T-cell (primary cell): ENCODE results near the gene EMP3. TPM values are rescaled to one million over a fixed set of nuclear protein-coding genes. Genes with fewer than 3 reads are reported as not detected.
"Not testable (repeated sequence)": the region's sequence is repeated elsewhere in the genome, so short reads cannot be mapped to it uniquely, and the experiment has no call there.

Source experiments
- ATAC-seq, 4 experiments: fragments of 200-7000 bp in 3 of 4; fragments of 150-1000 bp in 1 of 4; cut with Tn5 transposase; replicated peaks in 1 of 4; 1 replicate in 3 of 4; 2 replicates in 1 of 4; pipeline ENCODE4 v1.10.0; 2021; ENCODE audit warnings: moderate library complexity in 3 of 4, mild to moderate bottlenecking in 2 of 4, moderate number of reproducible peaks in 1 of 4
- CTCF ChIA-PET, 2 donors: fragments of 300-600 bp; sonication (Branson Sonifier 250); formaldehyde crosslinking; loops; one replicate each; lab custom pipeline; 2022; ENCODE audit warnings: antibody characterized with exemption in 2 of 2; lab: Charles Lee
- POLR2A ChIA-PET, 2 donors: fragments of 300-600 bp; sonication (Branson Sonifier 250); formaldehyde crosslinking; loops; one replicate each; lab custom pipeline; 2022; ENCODE audit warnings: antibody characterized with exemption in 2 of 2; lab: Charles Lee
- DNase-seq, 35 experiments: peaks; one replicate each; pipeline versions ENCODE4 v3.0.0 to v3.0.0-alpha.2; 2013 to 2023
- H3K27ac ChIP-seq: one replicate; pipeline ENCODE4 v1.5.1; 2013; ENCODE audit warnings: low read length
- H3K27me3 ChIP-seq, 2 experiments: replicated peaks in 1 of 2; 1 replicate in 1 of 2; 2 replicates in 1 of 2; pipeline versions ENCODE4 v1.6.1 to v1.7.0; 2013; ENCODE audit warnings: low read length in 1 of 2, mixed read lengths in 1 of 2; ENCODE audit not compliant: control insufficient read depth in 2 of 2, insufficient read depth in 2 of 2; ENCODE audit errors: extremely low read depth in 1 of 2
- H3K36me3 ChIP-seq, 2 donors: 1 replicate in 1 of 2; 2 replicates in 1 of 2; pipeline versions ENCODE4 v1.6.1 to v1.7.0; 2013; ENCODE audit warnings: low read length in 1 of 2; ENCODE audit not compliant: control insufficient read depth in 2 of 2, insufficient read depth in 1 of 2; ENCODE audit errors: extremely low read depth in 1 of 2
- H3K4me1 ChIP-seq, 2 experiments: 1 replicate in 1 of 2; 2 replicates in 1 of 2; pipeline versions ENCODE4 v1.6.1 to v1.7.0; 2013; ENCODE audit warnings: low read length in 2 of 2, mixed read lengths in 1 of 2; ENCODE audit not compliant: insufficient read depth in 2 of 2, control insufficient read depth in 1 of 2; ENCODE audit errors: extremely low read depth in 1 of 2
- H3K4me3 ChIP-seq, 2 donors: 1 replicate in 1 of 2; 2 replicates in 1 of 2; pipeline versions ENCODE4 v1.5.1 to v1.7.0; 2013; ENCODE audit warnings: mild to moderate bottlenecking in 2 of 2, low read length in 1 of 2, moderate library complexity in 1 of 2; ENCODE audit not compliant: control insufficient read depth in 1 of 2; ENCODE audit errors: extremely low read depth in 1 of 2
- H3K9me3 ChIP-seq: 2 replicates; pipeline ENCODE4 v1.7.0; 2013
- H3K27ac Mint-ChIP-seq, 2 donors: one replicate each; pipeline ENCODE4 v1.8.0; 2020 to 2021; ENCODE audit warnings: mild to moderate bottlenecking in 2 of 2, mixed read lengths in 2 of 2
- H3K27me3 Mint-ChIP-seq, 2 donors: one replicate each; pipeline ENCODE4 v1.8.0; 2021 to 2022; ENCODE audit warnings: mixed read lengths in 2 of 2
- H3K36me3 Mint-ChIP-seq: one replicate; pipeline ENCODE4 v1.8.0; 2021; ENCODE audit warnings: mixed read lengths
- H3K4me1 Mint-ChIP-seq, 3 donors: one replicate each; pipeline ENCODE4 v1.8.0; 2020 to 2022; ENCODE audit warnings: mixed read lengths in 3 of 3, mild to moderate bottlenecking in 1 of 3
- H3K4me3 Mint-ChIP-seq, 3 donors: one replicate each; pipeline ENCODE4 v1.8.0; 2020 to 2022; ENCODE audit warnings: mild to moderate bottlenecking in 3 of 3, mixed read lengths in 3 of 3, moderate library complexity in 3 of 3
- H3K9me3 Mint-ChIP-seq, 3 donors: one replicate each; pipeline ENCODE4 v1.8.0; 2020 to 2022; ENCODE audit warnings: mixed read lengths in 3 of 3
- WGBS: methylation state at CpG from one replicate; pipeline ENCODE4 v1.1.5; 2013; ENCODE audit warnings: missing lambda C conversion rate; ENCODE audit not compliant: insufficient coverage; 5-methylcytosine and 5-hydroxymethylcytosine counted together
- total RNA-seq, 35 experiments: library from RNA in 6 of 35; stranded (reverse) in 6 of 35; fragments of 120-200 nt in 1 of 35; gene quantifications; one replicate each; pipeline versions ENCODE4 v1.2.1 to v1.2.4 and lab custom pipeline; 2013 to 2026

The EMP3 gene
- total RNA-seq, 5 donors from 2014 or later (not counting 1 experiment from before 2014, with no cell fraction given), result 180 to 373 (median 361) TPM

DNA sequence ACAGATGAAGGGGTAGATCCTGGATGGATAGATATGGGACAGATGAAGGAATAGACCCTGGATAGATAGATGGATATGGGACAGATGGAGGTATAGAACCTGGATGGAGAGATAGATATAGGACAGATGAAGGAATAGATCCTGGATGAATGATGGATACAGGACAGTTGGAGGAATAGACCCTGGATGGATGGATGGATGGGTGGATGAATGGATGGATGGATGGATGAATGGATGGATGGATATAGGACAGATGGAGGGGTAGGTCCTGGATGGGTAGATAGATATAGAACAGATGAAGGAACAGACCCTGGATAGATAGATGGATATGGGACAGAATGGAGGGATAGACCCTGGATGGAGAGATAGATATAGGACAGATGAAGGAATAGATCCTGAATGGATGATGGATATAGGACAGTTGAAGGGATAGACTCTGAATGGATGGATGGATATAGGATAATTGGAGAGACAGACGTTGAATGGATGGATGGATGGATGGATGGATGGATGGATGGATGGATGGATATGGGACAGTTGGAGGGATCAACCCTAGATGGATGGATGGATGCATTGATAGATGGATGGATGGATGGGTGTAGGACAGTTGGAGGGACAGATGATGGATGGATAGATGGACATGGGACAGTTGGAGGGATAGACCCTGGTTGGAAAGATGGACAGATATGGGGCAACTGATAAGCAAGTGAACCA, 23.3 kb upstream of the EMP3 start:
- H3K4me1 ChIP-seq, result no peaks in the 10 kb centered on the region
- DNase-seq, result no peak
- no peaks in the 10 kb centered on the region for H3K36me3 ChIP-seq
- Mint-ChIP-seq H3K27me3 (no peaks in the 10 kb centered on the region), H3K9me3 (no peaks in the 10 kb centered on the region), H3K4me3 (no peak overlapping the region), H3K4me1 (no peaks in the 10 kb centered on the region), H3K27ac (no peak overlapping the region), H3K36me3 (no peaks in the 10 kb centered on the region)
- no peaks in the 10 kb centered on the region for H3K9me3 ChIP-seq
- peaks cover 0 to 8% of the 10 kb centered on the region in 2 experiments for H3K27me3 ChIP-seq
- no peak overlapping the region for H3K27ac ChIP-seq
- 65% methylated on average over 1 of the region's 1 CpG for WGBS
- ChIA-PET POLR2A (no interaction called here), CTCF (no interaction called here)
- H3K4me3 ChIP-seq, result no peak overlapping the region
- ATAC-seq, result no peak

DNA sequence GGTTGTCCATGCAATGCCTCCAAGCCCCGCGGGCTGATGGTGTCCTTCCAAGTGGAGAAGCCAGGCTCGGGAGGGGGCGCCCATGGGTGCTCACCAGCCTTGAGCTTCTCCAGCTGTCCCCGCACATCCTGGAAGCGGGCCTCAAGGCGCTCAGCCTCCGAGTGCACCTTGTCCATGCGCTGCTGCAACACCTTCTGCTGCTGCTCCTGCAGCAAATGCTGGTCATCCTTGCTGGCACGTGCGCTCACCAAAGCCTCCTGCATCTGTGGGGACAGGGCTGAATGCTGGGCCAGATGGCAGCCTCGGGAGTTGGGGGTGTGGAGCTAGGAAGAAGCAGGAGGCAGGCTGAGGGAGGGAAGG, 22.8 kb upstream of the EMP3 start:
- Histone ChIP-seq H3K4me3 (no peak overlapping the region), H3K4me1 (no peaks in the 10 kb centered on the region), H3K9me3 (no peaks in the 10 kb centered on the region), H3K36me3 (no peaks in the 10 kb centered on the region), H3K27me3 (peaks cover 0 to 8% of the 10 kb centered on the region in 2 experiments), H3K27ac (no peak overlapping the region)
- ChIA-PET POLR2A (no interaction called here), CTCF (no interaction called here)
- ATAC-seq, result no peak
- no peak overlapping the region for H3K27ac Mint-ChIP-seq
- H3K27me3 Mint-ChIP-seq, result no peaks in the 10 kb centered on the region
- 87% methylated on average over 11 of the region's 12 CpGs for WGBS
- no peak overlapping the region for H3K4me3 Mint-ChIP-seq
- no peaks in the 10 kb centered on the region for H3K36me3 Mint-ChIP-seq
- H3K9me3 Mint-ChIP-seq, result no peaks in the 10 kb centered on the region
- no peaks in the 10 kb centered on the region for H3K4me1 Mint-ChIP-seq
- DNase-seq, result no peak

DNA sequence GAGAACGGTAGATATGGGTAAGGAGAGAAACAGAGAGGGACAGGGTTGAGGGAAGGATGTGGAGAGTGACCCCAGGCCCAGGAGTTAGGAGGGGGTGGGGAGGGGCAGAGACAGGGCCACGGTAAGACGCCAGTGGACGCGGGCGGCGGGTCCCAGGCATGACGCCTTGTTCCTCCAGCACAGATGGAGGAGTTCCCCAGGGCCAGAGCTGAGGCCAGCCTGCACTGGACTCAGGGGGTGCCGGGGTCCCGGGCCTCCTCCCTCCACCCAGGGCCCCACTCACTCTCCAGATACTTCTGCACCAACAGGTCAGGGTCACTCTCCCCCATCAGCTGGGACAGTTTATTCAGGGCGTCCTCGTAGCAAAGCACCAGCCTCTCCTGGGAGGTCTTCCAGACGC, 22.0 kb upstream of the EMP3 start:
- H3K27me3 Mint-ChIP-seq, result no peaks in the 10 kb centered on the region
- H3K9me3 Mint-ChIP-seq, result no peaks in the 10 kb centered on the region
- H3K9me3 ChIP-seq, result no peaks in the 10 kb centered on the region
- H3K4me3 Mint-ChIP-seq, result no peak overlapping the region
- H3K27ac ChIP-seq, result no peak overlapping the region
- H3K4me1 Mint-ChIP-seq, result no peaks in the 10 kb centered on the region
- POLR2A ChIA-PET, result no interaction called here
- CTCF ChIA-PET, result no interaction called here
- peaks cover 0 to 8% of the 10 kb centered on the region in 2 experiments for H3K27me3 ChIP-seq
- no peak for ATAC-seq
- no peaks in the 10 kb centered on the region for H3K36me3 Mint-ChIP-seq
- 93% methylated on average over 10 of the region's 13 CpGs for WGBS
- no peaks in the 10 kb centered on the region for H3K4me1 ChIP-seq
- H3K36me3 ChIP-seq, result no peaks in the 10 kb centered on the region
- H3K4me3 ChIP-seq, result no peak overlapping the region
- DNase-seq, result no peak
- H3K27ac Mint-ChIP-seq, result no peak overlapping the region

DNA sequence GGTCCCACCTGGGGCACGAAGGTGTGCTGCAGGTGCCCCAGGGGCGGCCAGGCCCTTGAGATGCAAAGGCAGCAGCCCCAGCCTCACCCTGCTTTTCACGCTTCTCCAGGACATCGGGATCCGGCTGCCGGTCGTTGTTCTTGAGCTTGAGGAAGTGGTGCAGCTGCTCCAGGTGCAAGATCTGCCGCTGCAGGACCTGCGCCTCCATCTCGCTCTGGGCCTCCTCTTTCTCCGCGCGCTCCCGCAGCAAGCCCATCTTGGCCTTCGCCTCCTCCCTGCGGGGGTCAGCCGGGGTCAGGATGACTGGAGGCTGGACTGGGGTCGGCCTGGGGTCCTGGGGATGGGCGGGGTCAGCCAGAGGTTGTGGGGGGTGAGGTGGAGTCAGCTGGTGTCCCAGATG, 21.5 kb upstream of the EMP3 start:
- Histone ChIP-seq H3K27ac (no peak overlapping the region), H3K4me3 (no peak overlapping the region), H3K36me3 (no peaks in the 10 kb centered on the region), H3K27me3 (peaks cover 0 to 11% of the 10 kb centered on the region in 2 experiments), H3K4me1 (peaks cover 0 to 4% of the 10 kb centered on the region in 2 experiments), H3K9me3 (no peaks in the 10 kb centered on the region)
- no peak overlapping the region for H3K4me3 Mint-ChIP-seq
- WGBS, result 87% methylated on average over 19 of the region's 19 CpGs
- no peaks in the 10 kb centered on the region for H3K36me3 Mint-ChIP-seq
- DNase-seq (no peak), ATAC-seq (no peak)
- ChIA-PET CTCF (no interaction called here), POLR2A (no interaction called here)
- H3K9me3 Mint-ChIP-seq, result no peaks in the 10 kb centered on the region
- no peak overlapping the region for H3K27ac Mint-ChIP-seq
- no peaks in the 10 kb centered on the region for H3K27me3 Mint-ChIP-seq
- no peaks in the 10 kb centered on the region for H3K4me1 Mint-ChIP-seq

DNA sequence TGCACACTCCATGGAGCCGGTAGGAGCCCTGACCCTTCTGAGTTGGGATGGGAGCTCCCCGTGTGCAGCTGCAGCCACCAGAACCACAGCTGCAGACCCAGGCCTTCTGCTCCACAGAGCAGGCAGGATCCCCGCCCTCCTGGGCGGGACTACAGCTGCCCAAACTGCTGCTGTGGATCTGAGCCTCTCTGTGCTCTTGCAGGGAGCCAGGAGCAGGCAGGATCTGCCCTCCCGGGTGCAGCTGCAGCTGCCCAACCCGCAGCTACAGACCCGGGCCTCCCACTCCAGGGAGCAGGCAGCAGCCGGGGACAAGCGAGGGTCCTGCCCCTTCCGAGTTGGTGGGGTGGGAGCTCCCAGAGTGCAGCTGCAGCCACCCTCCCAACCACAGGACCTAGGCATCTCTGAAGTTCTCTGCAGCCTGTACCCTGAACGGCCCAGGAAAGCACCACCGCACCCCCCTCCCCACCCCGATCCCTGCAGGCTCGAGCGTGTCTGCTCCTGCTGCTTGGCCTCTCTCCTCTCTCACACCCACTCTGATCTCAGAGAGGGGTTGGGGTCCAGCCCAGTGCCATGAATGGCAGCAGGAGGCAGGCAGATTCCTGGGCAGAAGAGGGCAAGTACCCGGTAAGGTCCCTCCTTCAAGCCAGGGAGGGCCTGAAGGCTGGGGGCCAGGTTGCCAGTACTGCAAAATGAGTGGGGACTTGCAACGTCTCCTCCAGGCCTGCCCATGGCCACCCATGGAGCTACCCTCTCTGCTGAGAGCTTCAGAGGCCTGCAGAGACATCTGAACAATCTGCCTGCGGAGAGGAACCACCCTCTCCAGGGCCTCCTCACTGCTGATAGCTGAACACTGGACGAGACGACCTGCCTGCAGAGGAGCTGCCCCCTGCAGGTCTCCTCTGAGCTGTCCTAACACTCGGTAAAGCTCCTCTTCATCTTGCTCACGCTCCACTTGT, 16.4 kb upstream of the EMP3 start:
- Histone ChIP-seq H3K4me3 (no peak overlapping the region), H3K27me3 (peaks cover 0 to 9% of the 10 kb centered on the region in 2 experiments), H3K36me3 (no peaks in the 10 kb centered on the region), H3K4me1 (peaks cover 0 to 4% of the 10 kb centered on the region in 2 experiments), H3K9me3 (no peaks in the 10 kb centered on the region), H3K27ac (no peak overlapping the region)
- POLR2A ChIA-PET, result no interaction called here
- CTCF ChIA-PET, result interaction anchor here in 1 of 2 donors (0.7 kb wide), 1 partner anchor 49 kb away, joined by 3 read pairs; no protein-coding TSS in a partner anchor
- H3K36me3 Mint-ChIP-seq, result no peaks in the 10 kb centered on the region
- no peaks in the 10 kb centered on the region for H3K27me3 Mint-ChIP-seq
- DNase-seq, result no peak
- H3K4me3 Mint-ChIP-seq, result no peak overlapping the region
- H3K4me1 Mint-ChIP-seq, result no peaks in the 10 kb centered on the region
- 54% methylated on average over 16 of the region's 22 CpGs for WGBS
- no peak for ATAC-seq
- no peak overlapping the region for H3K27ac Mint-ChIP-seq
- no peaks in the 10 kb centered on the region for H3K9me3 Mint-ChIP-seq

DNA sequence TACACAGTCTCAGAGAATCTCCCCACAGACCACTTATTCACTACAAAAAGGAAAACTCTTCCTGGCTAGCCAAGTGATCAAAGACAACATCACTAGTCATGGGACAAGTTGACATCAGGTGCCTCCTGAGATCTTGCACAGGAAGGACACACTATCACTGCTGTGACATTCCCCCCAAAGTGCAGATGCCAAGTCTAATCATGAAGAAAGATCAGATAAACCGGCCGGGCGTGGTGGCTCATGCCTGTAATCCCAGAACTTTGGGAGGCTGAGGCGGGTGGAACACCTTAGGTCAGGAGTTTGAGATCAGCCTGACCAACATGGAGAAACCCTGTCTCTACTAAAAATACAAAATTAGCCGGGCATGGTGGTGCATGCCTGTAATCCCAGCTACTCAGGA, 15.6 kb upstream of the EMP3 start:
- POLR2A ChIA-PET, result not testable (repeated sequence)

More for the DNA sequence above, 15.6 kb upstream of the EMP3 start:
- WGBS, result 100% methylated on average over 3 of the region's 5 CpGs
- H3K36me3 Mint-ChIP-seq, H3K27ac Mint-ChIP-seq, H3K4me1 ChIP-seq, H3K27me3 Mint-ChIP-seq, H3K36me3 ChIP-seq, ATAC-seq, H3K27me3 ChIP-seq, H3K9me3 Mint-ChIP-seq, H3K4me1 Mint-ChIP-seq, H3K4me3 Mint-ChIP-seq, CTCF ChIA-PET, H3K27ac ChIP-seq, H3K9me3 ChIP-seq, DNase-seq, H3K4me3 ChIP-seq: not testable (repeated sequence)
